SIG-M5 treated with dmso at 0.1 percent for 504 hours (cell line): ENCODE data around the gene KBTBD12.

ENCODE experiments used
- DNase-seq: peaks from one replicate; lab custom pipeline; 2025; ENCODE audit not compliant: unreplicated experiment; lab: John Stamatoyannopoulos, UW

Gene KBTBD12

DNA sequence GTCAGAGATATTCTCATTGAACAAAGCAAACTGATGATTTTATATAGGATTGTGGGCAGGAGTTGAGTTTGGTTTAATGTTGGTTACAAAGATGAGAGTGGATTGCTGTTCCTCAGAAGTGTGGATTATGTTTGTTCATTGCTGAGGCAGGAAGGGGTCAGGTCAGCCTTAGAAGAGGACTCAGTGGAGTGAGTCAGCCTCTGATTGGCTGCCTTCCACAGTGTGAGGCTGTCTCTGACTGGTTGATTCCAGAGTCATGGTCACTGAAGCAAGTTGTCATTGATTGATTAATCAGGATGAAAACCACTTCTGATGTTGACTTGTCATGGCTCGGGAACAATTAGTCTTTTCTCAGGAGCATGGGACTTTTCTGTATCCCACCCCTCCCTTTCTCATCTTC is 36.2 kb downstream of the KBTBD12 start:
- DNase-seq = no peak

DNA sequence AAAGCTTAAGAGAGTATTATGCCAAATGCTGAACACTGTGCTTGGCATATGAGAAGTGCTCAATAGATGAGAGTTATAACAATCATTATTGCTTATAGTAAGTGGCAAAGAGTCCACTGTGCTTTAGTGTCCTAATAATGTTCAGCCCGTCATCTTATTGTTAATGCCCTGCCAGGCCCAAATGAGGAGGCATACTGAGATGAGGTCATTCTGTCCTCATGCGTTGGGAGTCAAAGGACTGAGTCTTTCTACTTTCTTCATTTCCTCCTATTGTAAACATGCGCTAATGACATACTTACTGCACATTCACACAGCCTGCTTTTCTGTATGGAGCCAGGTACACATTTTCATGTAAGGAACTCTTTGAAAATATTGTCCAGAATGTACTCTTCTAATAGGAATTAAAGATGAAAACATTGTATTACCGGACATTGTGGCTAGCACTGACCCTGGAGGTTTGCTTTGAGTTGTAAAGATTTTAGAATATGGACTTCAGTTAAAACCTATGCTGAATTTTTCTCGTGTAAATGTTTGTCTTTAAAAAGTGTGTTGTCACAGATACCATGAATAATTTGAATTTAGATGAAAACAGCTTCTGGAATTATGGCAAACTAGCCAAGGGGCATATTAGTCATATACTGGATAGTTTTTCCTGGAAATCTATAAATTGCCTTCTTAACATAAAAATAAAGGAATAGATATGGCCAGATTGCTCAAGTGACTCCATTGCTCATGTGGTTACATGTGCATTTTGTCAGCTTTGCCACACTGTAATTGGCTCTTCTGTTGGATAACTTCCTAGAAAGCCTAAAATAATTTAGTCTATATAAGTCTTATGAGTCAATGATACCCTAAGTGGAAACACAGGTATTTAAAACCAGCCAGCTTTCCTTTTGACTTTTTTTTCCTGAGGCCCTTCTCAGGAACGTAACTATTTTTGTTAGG is 38.3 kb downstream of the KBTBD12 start:
- no peak for DNase-seq

DNA sequence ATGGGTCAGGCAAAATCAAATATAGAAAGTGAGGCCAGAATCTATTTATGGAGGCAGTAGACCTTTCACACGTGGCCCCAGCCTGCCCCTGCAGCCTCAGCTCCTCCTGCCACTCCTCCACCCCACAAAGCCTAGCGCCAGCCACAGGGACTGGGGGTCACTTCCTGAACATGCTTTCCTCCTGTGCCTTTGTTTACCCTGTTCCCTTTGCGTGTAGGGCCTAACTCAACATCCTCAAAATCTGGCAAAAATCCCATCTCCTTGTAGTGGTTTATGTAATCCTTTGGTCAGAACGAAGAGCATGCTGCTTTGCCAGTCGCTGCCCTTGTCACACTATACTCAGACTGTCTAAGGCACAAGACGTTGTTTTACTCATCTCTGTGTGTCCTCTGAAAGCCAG is 39.6 kb downstream of the KBTBD12 start:
- DNase-seq = no peak

DNA sequence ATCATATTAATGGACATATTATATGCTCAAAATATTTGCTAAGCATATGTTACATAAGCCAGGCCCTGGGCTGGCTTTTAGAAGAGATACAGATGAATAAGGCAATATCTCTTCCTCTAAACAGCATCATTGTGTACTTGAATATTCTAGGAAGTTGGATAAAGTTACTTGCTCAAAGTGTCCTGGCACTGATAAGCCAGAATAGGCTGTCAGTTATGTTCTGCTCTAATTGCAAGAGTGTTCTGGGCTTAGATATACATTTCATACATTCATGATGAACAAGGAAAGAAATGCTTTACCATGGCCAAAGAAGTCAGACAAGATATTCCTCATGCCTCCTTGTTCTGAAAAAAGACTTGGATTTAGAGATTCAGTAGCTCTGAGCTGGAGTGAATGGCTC is 40.7 kb downstream of the KBTBD12 start:
- no peak for DNase-seq

DNA sequence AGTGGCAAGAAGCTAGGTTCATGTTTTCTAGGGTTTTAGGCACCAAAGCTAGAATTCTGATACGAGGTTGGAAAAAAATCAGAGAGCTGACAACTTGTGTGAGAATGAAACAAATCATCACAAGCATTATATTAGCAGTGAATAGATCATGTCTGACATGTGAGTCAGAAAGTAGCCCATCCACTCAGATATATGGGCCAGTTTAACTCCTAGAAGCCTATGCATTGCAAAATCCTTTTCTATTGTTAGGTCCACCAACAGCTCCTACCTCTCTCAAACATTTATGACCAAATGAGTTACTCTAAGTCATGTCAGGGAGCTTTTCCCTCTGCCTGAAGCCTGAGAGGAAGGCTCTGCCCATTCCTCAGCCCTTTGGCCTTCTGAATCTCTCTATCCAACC is 44.0 kb downstream of the KBTBD12 start:
- no peak for DNase-seq

DNA sequence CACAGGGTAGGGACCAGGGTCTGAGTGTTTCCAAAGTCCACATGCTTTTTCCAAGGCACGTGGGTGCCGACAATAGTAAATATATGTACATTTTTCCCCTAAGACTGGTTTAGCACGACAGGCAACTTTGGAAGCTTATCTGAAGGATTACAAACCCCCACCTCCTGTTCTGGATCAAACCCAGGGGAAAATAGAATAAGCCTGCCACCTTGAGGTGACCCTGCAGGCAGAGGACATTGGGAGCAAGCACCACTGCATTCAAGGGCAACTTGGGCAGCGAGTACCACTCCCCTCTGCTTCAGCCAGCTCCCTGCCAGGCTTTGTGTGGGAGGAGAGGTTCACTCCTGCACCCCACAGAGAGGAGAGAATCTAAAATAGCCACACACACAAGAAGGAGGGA is 44.8 kb downstream of the KBTBD12 start:
- DNase-seq = peak; percentile 36

DNA sequence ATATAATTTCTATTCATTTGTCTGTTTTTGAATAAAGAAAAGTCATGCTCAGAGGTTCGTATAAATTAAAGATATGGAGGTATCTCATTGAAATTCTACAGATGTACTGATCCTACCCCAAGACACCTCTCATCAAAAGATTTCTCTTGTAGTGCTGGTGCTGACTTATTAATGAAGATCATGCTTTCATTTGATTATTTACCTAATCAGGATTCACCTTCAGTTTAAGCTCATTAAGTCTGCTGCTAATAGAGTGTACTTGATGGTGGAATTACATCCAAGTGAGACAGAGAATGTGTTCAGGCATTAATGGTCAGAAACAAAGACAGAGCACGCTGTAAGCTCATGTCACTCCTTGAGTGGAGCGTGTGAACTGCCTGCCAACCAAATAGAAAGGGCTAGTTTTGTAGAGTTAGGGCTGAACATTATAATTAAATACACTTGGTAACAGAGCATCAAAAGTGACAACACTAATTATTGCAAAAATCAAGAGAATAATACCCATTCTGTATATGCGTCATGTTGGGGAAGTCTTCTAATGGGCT is 45.5 kb downstream of the KBTBD12 start:
- no peak for DNase-seq

DNA sequence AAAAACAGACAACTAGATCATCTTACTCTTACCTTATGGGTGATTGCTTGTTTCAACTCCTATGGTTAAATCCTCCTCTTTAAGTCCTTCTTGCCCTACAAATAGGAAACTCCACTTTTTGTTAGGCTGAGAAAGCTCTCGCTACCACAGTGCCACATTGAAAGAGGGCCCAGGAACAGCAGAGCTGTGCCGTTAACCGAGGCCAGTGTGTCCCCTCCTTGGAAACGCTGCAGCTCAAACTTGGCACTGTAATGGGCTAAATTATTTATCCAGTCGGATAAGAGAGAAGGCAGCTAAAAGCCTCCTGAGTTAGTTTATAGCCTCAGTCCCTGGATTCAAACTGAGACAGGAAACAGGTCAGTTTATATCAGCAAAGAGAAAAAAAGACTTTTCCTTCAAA is 46.1 kb downstream of the KBTBD12 start:
- DNase-seq = no peak

DNA sequence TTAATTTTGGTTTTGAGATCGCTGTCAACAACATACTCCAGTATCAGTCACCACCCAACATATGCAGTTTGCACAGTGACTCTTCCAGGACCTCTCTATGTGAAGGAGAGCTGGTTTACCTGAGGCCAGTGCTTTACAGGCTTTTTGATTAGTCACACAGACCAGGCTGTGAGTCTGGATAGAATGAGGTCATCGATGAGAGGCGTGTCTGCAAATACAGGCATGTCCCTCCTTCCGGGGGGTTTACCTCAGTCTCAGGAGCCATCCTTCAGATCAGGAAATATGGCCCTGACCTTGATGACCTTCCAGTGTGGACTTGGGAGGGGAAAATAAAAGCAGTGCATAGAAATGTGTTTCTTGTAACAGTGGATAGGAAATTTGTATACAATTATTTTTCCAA is 46.9 kb downstream of the KBTBD12 start:
- DNase-seq = no peak

DNA sequence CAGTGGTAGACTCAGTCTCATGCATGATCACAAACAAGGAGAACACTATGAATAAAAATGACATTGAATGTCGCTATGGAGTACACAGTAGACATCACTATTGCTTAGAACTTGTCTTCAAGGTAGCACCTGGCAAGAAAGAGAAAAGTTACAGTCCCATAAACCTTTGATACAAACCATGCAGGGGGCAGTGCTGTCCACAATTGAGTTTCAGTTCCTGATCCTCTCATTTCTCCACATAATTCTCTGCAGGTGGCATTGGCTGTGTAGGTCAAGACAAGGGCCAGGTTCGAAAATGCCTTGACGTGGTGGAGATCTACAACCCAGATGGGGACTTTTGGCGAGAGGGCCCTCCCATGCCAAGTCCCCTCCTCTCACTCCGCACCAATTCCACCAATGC is 47.9 kb downstream of the KBTBD12 start:
- no peak for DNase-seq

DNA sequence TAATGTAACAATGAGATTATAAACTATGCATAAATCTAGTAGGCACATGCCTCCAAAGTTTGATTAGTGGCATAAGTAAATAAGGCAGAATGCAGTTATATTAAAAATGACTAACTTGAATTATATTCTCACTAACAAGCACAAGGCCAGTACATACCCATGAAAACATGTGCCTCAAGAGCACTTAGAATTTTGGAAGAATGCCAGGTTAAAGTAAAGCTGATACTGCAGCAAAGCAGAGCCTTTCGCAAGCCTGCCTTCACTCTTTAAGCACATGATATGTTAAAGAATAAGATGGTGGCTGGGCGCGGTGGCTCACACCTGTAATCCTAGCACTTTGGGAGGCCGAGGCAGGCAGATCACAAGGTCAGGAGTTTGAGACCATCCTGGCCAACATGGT is 49.0 kb downstream of the KBTBD12 start:
- DNase-seq = no peak

DNA sequence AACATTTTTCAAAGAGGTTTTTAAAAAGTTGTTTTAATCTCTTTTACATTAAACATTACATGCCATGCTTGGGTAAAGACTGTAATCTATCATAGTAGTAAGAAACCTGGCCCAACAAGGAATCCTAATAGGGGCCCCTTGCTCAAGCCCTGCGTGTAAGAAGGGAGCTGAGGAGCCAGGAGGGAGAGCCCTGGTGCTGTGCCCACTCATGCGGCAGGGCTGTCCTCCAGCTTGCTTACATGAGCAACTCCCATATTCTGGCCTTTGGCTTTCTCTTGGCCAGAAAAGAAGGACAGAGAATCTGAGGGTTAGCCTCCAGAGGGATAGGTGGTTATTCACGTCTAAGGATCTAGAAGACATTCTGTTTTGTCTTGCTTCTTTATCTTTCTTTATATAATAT is 49.8 kb downstream of the KBTBD12 start:
- DNase-seq = no peak

DNA sequence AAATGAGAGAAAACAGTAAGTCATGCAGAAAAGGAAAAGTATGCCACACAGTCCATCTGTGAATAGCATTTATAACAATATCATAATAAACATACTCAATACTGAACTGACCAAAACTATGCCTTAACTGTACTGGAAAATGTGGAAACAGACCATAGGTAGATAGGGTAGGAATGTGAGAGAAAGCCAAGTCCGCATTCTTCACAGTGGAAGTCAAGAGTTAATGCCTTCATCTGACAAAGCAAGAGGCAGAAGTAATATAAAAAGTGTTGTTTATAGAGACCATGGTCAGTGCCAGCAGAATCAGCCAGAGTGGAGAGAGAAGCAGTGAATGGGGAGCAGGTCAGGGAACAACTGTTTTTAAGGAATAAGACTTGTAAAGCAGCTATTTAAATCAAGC is 52.3 kb downstream of the KBTBD12 start:
- no peak for DNase-seq

DNA sequence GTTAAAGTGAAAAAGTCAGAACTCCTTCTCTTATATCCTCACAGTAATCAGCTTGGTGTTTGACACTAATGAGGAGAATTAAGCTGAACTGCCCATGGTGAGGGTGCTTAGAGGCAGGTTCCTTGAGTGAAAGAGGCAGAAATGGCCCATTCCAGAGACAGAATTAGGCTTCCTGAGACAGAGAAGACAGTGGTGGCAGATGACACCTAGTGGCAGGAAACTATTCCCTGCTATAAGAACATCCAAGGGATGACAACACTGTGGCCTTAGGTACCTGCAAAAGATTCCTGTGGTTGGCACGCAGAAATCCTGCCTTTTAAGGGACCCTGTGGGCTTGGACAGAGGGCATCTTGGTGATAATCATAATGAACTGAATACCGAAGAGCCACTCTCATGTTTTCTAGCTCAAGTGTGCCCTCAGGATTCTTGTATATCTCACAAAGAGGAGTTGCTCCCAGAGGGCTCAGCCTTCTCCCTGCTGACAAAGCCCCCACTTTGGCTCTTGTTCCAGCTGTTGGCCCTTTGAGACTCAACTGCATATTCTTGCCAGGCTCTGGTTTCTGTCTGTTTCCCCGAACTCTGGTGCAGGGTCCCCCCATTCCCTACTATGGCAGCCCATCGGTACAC is 56.0 kb downstream of the KBTBD12 start:
- peak; percentile 56 for DNase-seq

DNA sequence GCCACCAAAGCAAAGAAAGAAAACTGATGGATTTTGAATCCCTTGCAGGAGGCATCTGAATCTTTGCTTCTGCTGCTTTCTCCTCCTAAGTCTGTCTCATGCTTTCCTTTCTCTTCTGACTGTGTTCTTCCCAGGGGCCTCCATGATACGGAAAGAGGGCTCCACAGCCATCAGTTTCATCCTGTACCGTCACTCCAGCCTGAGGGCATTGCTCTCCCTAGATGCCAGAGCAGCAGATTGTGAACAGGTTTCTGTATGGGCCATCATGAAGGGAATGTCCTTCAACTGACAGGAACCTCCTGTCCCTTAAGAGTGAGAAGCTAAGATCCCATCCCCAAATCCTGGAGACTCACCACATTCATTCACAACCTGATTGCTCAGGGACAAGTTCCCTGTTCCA is 59.2 kb downstream of the KBTBD12 start:
- DNase-seq = no peak

DNA sequence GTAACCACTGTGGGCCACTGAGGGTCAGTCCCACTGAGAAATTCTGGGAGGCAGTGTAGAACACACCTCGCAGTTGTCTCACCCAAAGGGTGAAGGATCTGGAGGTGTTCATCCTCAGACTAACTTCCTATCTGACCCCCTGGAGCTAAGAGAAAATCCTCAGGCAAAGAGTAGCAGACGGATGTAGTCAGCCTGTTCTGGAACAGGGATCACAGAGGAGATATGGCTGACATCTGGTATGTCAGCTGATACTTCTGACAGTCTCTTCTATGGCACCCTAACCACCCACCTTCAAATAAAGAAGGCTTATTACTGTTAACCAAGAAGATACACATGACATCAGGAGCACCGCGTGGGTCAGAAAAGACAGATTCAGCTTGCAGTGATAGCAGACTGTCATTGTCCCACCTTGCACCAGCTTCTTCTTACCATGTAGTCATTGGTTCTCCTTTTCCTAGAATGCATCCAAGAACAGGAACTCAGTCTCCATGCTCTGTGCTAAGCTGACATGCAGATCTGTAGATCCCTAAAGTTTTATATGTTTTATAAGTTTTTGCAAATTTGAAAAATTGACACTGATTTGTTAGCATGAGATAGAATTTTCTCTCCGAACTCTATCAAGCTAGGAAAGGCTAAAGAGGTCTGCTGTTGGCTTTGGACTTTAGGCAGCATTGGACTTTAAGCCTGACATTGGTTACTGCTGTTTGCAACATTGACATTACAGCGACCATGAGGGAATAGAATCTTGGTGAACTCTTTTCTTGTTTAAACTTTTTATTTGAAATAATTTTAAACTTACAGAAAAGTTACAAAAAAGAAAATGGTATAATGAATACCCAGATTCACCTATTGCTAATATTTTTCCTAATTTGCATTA is 60.4 kb downstream of the KBTBD12 start:
- DNase-seq = no peak

DNA sequence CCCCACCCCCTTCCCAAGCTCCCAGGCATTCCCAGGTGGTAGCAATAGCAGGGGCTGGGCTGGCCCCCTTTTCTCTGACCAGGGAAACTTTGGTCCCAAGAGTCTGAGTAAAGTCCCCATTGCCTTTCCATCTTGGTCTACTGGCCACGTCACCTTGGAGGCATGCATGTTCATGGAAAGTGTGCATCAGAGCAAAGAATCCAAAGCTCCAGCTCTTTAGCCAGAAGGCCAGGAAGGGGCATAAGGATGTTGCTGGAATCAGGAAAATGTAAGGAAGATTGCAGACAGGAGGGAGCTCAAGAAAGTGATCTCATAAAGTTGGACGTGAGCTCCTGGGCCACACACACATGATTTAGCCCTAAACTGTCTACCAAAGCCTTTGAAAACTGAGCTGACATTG is 63.6 kb downstream of the KBTBD12 start:
- no peak for DNase-seq

DNA sequence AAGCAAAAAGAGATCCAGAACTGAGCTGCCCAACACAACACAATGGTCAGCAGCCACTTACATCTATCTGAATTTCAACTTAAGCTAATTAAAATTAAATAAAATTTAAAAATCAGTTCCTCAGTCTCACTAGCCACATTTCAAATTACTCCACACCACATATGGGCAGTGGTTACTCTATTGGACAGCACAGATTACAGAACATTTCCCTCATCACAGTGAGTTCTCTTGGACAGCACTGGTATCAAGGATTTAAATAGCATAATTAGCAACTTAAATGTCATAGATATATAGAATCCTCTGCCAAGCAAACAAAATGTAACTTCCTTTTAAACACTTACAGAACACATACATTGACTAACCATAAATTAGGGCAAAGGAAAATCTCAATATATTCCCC is 64.4 kb downstream of the KBTBD12 start:
- no peak for DNase-seq

DNA sequence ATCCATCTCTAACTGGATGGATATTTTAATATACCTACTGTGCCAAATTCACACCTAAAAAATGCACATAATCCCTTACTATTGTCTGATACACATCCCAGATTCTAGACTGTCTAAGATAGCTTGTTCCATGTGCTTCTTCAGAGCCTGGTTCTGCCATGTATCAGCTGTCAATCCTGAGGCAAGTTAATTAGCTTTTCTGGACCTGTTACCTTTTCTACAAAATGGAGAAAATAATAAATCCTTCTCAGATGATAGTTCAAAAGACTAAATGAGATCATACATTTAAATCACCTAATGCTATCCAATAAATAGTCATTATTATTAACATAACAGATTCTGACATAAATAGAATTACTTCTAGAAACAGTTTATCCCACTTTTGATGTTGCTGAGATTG is 66.1 kb downstream of the KBTBD12 start:
- no peak for DNase-seq

DNA sequence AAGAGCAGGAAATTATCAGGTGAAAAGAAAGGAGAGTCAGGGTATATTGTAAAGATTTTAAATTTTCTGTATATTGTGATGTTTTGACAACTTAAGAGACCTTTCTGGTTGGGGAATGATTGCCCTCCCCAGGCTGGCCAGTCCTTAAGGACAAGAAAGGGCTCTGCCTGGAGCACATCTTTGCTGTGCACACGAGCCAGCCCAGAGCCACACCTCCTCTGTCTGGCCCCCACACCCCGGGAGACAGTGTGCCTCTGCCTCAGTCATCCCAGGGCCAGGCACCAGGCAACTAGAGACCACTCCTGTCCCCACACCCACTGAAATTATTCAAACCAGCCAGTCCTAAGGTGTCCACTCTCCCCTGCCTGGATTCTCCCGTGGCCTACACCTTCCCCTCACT is 67.1 kb downstream of the KBTBD12 start:
- no peak for DNase-seq

DNA sequence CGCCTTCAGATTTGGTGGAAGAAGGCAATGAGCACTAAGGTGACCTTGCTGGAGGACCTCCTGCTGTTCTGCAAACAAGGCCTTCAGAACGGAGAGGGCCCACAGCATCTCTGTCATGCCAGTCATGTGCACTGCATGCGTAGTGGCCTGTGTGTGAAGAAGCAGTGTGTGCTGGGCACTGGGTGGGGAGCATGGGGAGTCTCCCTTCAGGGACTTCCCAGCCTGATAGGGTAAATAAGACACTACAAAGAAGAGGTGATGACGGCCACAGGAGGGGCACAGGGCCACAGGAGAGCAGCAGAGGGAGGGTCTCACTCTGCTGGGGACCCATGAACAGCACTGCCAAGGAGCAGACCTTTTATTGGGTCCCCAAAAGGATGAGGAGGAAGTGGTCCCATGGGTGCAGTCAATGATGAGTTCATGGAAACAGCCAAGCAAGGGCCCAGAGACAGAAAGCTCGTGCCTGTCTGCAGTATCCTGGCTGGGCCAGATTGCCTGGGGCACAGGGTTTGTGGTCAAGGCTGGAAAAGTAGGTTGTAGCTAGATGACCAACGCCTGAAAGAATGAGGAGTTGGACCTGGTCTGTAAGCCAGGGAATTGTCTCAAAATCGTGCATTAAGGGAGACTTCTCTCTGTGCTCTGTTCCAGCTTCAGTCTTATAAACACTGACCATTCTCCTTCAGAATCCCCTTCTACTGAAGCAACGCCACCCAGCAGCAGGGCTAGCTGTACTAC is 69.4 kb downstream of the KBTBD12 start:
- DNase-seq = no peak
